IPS-18a (cell line): ENCODE measurements around the gene MSL1.

Experiments used
- H3K27ac ChIP-seq: one replicate; pipeline ENCODE4 v1.5.1; 2013; ENCODE audit warnings: low read length
- H3K27me3 ChIP-seq: one replicate; pipeline ENCODE4 v1.6.1; 2013; ENCODE audit warnings: mild to moderate bottlenecking, low read length; ENCODE audit not compliant: control insufficient read depth, insufficient read depth
- H3K36me3 ChIP-seq: one replicate; pipeline ENCODE4 v1.6.1; 2013; ENCODE audit warnings: low read depth, low read length; ENCODE audit not compliant: control insufficient read depth
- H3K4me1 ChIP-seq: one replicate; pipeline ENCODE4 v1.6.1; 2013; ENCODE audit warnings: low read depth, low read length; ENCODE audit not compliant: control insufficient read depth
- H3K4me3 ChIP-seq: one replicate; pipeline ENCODE4 v1.5.1; 2013; ENCODE audit warnings: low read length
- H3K9ac ChIP-seq: one replicate; pipeline ENCODE4 v1.6.1; 2013; ENCODE audit warnings: mild to moderate bottlenecking, low read length, moderate library complexity
- H3K9me3 ChIP-seq: one replicate; pipeline ENCODE4 v1.6.1; 2013; ENCODE audit warnings: low read depth, low read length; ENCODE audit not compliant: control insufficient read depth

MSL1 gene

DNA sequence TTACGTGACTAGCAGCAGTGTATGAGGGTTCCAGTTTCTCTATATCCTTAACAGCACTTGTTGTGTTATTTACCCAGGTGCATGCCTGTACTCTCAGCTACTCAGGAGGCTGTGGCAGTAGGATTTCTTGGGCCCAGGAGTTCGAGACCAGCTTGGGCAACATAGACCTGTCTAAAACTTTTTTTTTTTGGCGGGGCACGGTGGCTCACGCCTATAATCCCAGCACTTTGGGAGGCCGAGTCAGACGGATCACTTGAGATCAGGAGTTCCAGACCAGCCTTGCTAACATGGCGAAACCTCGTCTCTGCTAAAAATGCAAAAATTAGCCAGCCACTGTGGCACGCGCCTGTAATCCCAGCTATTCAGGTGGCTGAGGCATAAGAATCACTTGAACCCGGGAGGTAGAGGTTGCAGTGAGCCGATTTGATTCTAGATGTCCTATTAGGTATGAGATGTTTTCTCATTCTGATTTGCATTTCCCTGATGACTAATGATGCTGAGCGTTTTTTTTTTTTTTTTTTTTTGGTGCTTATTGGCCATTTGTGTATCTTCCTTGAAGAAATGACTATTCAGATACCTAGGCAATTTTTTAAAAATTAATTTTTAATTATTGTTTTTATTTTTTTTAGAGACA is 31.9 kb downstream of the MSL1 start:
- H3K27me3 ChIP-seq: no peaks in the 10 kb centered on the region
- H3K9ac ChIP-seq: no peak overlapping the region
- no peak overlapping the region for H3K4me3 ChIP-seq
- no peaks in the 10 kb centered on the region for H3K4me1 ChIP-seq
- H3K27ac ChIP-seq: no peak overlapping the region
- H3K36me3 ChIP-seq: peaks cover 41% of the 10 kb centered on the region
- no peaks in the 10 kb centered on the region for H3K9me3 ChIP-seq

DNA sequence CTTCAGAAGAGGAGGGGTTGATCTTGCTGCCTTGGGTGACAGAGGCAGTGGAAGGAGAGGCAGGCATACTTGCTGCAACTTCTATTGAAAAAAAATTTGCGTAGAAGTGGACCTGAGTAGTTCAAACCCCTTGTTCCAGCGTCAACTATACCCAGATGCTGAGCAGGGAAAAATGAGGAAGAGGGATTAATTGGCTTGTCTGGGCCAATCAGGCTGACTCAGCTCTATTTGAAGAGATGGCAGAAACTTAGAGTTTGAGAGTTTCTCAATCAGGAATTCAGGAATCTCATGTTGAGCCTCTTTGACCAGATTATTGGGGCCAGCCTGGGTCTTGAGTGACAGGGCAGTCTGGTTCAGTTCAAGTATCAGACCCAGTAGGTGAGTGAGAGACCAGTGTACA is 36.2 kb downstream of the MSL1 start:
- no peak overlapping the region for H3K27ac ChIP-seq
- peaks cover 42% of the 10 kb centered on the region for H3K36me3 ChIP-seq
- no peaks in the 10 kb centered on the region for H3K4me1 ChIP-seq

DNA sequence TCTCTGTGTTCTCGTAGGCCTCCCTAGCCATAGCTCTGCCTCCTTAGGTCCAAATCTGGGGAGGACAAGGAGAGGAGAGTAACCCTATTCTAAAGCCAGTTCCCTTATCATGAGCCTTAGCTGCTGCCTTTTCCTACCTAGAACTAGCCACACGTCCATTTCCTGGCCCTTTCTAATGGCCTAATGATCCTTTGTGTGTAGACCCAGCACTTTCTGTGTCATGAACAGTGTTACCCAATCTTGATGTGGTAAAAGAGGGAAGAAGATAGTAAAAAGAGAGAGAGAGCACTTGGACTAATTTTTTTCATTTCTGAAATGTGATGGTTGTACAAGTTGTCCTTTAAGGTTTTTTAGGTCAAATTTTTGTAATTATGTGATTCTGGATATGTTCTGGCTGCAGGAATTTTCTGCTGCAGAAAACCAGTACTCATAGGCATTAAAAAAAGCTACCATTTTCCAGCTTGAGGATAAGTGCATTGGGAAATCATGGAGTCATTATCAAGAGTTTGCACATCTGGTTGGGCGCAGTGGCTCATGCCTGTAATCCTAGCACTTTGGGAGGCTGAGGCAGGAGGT is 36.8 kb downstream of the MSL1 start:
- no peak overlapping the region for H3K27ac ChIP-seq
- no peaks in the 10 kb centered on the region for H3K4me1 ChIP-seq
- peaks cover 42% of the 10 kb centered on the region for H3K36me3 ChIP-seq
- H3K9ac ChIP-seq: no peak overlapping the region
- no peak overlapping the region for H3K4me3 ChIP-seq
- H3K27me3 ChIP-seq: no peaks in the 10 kb centered on the region
- H3K9me3 ChIP-seq: no peaks in the 10 kb centered on the region

More for the DNA sequence above, 36.2 kb downstream of the MSL1 start:
- Histone ChIP-seq H3K27me3 (no peaks in the 10 kb centered on the region), H3K4me3 (no peak overlapping the region), H3K9me3 (no peaks in the 10 kb centered on the region), H3K9ac (no peak overlapping the region)

DNA sequence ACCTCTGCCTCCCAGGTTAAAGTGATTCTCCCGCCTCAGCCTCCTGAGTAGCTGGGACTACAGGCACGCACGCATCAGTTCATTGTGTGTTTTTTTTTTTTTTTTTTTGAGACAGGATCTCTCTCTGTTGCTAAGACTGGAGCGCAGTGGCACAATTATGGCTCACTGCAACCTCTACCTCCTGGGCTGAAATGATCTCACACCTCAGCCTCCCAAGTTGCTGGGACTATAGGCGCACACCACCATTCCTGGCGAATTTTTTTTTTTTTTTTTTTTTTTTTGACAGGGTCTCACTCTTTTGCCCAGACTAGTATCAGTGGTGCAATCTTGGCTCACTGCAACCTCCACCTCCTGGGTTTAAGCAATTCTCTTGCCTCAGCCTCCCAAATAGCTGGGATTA is 37.7 kb downstream of the MSL1 start:
- H3K27me3 ChIP-seq: no peaks in the 10 kb centered on the region
- peaks cover 45% of the 10 kb centered on the region for H3K36me3 ChIP-seq
- H3K4me1 ChIP-seq: no peaks in the 10 kb centered on the region
- H3K27ac ChIP-seq: no peak overlapping the region
- H3K4me3 ChIP-seq: no peak overlapping the region
- no peaks in the 10 kb centered on the region for H3K9me3 ChIP-seq
- H3K9ac ChIP-seq: no peak overlapping the region

DNA sequence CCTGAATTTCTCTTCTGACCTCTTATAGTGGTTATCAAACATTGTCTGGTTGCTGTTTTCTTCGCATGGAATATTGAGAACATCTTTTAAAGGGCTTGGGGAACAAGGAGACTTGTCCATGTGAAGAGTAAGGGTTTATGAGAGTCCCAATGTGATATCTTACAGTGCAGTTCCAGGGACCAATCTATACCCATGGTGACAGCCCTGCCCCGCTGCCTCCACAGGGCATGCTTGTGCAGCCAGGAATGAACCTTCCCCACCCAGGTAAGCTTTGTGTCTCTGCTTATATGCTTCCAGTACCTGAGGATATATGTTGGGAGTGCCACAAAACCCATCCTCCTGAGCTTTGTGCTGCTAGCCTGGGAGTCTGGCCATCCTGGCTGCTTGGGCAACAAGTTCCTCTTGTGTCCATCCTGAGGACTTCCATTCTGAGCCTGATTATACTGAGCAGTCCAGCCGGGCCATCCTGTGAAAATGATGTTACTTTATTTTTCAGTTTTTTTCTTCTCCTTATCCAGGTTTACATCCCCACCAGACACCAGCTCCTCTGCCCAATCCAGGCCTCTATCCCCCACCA is 46.0 kb downstream of the MSL1 start:
- Histone ChIP-seq H3K27me3 (no peaks in the 10 kb centered on the region), H3K9ac (no peak overlapping the region), H3K4me3 (no peak overlapping the region), H3K36me3 (peaks cover 83% of the 10 kb centered on the region), H3K4me1 (no peaks in the 10 kb centered on the region), H3K9me3 (no peaks in the 10 kb centered on the region), H3K27ac (no peak overlapping the region)

DNA sequence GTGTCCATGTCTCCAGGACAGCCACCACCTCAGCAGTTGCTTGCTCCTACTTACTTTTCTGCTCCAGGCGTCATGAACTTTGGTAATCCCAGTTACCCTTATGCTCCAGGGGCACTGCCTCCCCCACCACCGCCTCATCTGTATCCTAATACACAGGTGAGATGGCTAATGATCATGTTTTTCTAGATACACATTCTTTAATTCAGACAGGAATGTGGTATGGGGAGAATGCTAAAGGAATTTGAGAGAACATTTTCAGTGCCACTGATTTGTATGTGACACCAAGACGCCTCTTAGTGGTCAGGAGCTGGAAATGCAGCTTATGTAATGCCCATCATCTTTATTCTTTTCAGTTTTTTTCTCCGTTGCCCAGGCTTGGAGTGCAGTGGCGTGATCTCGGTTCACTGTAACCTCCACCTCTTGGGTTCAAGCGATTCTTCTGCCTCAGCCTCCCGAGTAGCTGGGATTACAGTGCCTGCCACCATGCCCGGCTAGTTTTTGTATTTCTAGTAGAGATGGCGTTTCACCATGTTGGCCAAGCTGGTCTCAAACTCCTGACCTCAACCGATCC is 46.6 kb downstream of the MSL1 start:
- no peak overlapping the region for H3K4me3 ChIP-seq
- H3K9me3 ChIP-seq: no peaks in the 10 kb centered on the region
- H3K4me1 ChIP-seq: no peaks in the 10 kb centered on the region
- no peaks in the 10 kb centered on the region for H3K27me3 ChIP-seq
- peaks cover 77% of the 10 kb centered on the region for H3K36me3 ChIP-seq
- H3K9ac ChIP-seq: no peak overlapping the region
- no peak overlapping the region for H3K27ac ChIP-seq

DNA sequence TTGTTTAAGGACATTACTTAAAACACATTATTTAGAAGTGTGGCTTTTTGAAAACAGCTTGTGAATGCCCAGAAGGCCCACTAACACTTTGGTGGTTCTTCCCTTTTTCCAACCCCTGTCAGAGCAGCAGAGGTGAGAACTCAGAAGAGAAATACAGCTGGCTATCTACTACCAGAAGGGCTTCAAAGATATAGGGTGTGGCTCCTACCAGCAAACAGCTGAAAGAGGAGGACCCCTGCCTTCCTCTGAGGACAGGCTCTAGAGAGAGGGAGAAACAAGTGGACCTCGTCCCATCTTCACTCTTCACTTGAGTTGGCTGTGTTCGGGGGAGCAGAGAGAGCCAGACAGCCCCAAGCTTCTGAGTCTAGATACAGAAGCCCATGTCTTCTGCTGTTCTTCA is 48.6 kb downstream of the MSL1 start:
- Histone ChIP-seq H3K4me1 (no peaks in the 10 kb centered on the region), H3K27me3 (no peaks in the 10 kb centered on the region), H3K9ac (no peak overlapping the region), H3K4me3 (no peak overlapping the region), H3K36me3 (peaks cover 72% of the 10 kb centered on the region), H3K9me3 (no peaks in the 10 kb centered on the region), H3K27ac (no peak overlapping the region)

DNA sequence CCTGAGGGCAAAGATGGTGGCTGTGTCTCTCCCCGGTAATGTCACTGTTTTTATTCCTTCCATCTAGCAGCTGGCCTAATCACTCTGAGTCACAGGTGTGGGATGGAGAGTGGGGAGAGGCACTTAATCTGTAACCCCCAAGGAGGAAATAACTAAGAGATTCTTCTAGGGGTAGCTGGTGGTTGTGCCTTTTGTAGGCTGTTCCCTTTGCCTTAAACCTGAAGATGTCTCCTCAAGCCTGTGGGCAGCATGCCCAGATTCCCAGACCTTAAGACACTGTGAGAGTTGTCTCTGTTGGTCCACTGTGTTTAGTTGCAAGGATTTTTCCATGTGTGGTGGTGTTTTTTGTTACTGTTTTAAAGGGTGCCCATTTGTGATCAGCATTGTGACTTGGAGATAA is 50.0 kb downstream of the MSL1 start:
- Histone ChIP-seq H3K27ac (no peak overlapping the region), H3K27me3 (no peaks in the 10 kb centered on the region), H3K4me3 (no peak overlapping the region), H3K36me3 (peaks cover 62% of the 10 kb centered on the region), H3K4me1 (no peaks in the 10 kb centered on the region), H3K9me3 (no peaks in the 10 kb centered on the region), H3K9ac (no peak overlapping the region)

DNA sequence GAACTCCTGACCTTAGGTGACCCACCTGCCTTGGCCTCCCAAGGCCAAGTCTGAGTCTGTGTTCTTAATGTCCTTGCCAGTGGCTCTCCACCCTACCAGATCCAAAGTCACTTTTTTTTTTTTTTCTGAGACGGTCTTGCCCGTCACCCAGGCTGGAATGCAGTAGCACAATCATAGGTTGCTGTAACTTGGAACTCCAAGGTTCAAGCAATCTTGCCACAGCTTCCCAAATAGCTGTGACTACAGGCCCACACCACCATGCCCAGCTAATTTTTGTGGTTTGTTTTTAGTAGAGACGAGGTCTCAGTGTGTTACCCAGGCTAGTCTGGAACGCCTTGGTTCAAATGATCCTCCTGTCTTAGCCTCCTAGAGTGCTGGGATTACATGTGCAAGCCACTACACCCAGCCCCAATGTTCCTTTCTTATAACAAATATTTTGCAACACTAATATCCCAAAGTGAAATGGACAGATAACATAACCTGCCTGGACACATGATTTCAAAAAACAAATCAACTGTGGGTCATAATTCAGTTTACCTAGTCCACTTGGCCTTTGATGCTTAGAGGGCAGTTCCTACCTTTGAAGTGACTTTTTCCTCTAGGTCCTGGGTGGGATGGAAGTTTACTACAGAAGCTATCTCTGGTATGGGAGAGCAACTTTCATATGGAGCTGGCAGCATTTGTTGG is 51.5 kb downstream of the MSL1 start:
- Histone ChIP-seq H3K4me1 (no peaks in the 10 kb centered on the region), H3K27me3 (no peaks in the 10 kb centered on the region), H3K27ac (no peak overlapping the region), H3K4me3 (no peak overlapping the region), H3K36me3 (peaks cover 47% of the 10 kb centered on the region), H3K9me3 (no peaks in the 10 kb centered on the region), H3K9ac (no peak overlapping the region)

DNA sequence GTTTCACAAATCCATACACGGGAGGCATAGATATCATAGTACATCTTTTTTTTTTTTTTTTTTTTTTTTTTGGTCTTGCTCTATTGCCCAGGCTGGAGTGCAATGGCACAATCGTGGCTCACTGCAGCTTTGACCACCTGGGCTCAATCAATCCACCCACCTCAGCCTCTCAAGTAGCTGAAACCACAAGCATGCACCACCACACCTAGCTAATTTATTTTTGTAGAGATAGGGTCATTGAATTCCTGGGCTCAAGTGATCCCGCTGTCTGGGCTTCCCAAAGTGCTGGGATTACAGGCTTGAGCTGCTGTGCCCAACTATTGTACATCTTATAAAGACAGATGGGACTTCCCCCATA is 52.0 kb downstream of the MSL1 start:
- Histone ChIP-seq H3K27me3 (no peaks in the 10 kb centered on the region), H3K9me3 (no peaks in the 10 kb centered on the region), H3K4me3 (no peak overlapping the region), H3K9ac (no peak overlapping the region), H3K27ac (no peak overlapping the region), H3K4me1 (no peaks in the 10 kb centered on the region), H3K36me3 (peaks cover 44% of the 10 kb centered on the region)

DNA sequence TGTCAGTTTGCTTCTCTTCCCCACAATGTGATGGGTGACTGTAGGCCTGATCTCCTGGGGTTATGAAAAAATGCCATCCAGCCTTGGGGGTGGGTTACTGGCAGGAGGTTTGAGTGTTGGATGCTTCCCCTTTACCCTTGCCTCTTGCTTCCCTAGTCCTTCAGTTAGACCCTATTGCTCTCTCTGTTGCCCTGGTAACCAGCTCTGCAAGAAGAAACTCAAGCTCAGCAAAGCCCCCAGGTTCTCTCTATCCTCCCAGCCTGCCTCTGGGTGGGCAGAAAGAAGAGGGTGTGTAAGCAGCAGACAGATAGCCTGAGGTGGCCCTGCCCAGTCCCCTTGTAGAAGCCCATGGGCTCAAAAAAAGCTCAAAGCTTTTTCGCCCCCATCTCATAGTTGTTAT is 52.7 kb downstream of the MSL1 start:
- H3K9ac ChIP-seq: no peak overlapping the region
- H3K27ac ChIP-seq: no peak overlapping the region
- H3K4me3 ChIP-seq: no peak overlapping the region
- H3K4me1 ChIP-seq: no peaks in the 10 kb centered on the region
- no peaks in the 10 kb centered on the region for H3K27me3 ChIP-seq
- H3K36me3 ChIP-seq: peaks cover 37% of the 10 kb centered on the region
- H3K9me3 ChIP-seq: no peaks in the 10 kb centered on the region
